Measurements from ENCODE around the gene IFFO2. TPM values are rescaled to one million over a fixed set of nuclear protein-coding genes. Genes with fewer than 3 reads are reported as not detected.

Gene IFFO2
- total RNA-seq, 1 experiment from 2014 or later, result 15.6 TPM

- Histone ChIP-seq H3K4me2 (ENCODE audit: low read length) (no peak overlapping the region), H2AFZ (ENCODE audit: low read depth, low read length, poor library complexity, severe bottlenecking) (no peak overlapping the region), H3K4me1 (ENCODE audit: control insufficient read depth in 1 of 2, insufficient read depth in 2 of 2, low read length in 2 of 2) (peaks cover 16 to 20% of the 10 kb centered on the region in 2 experiments), H3K4me3 (replicated peaks in 1 of 2; ENCODE audit: low read depth in 1 of 2, low read length in 2 of 2) (no peak overlapping the region), H3K9ac (ENCODE audit: low read length) (no peak overlapping the region), H3K36me3 (ENCODE audit: control insufficient read depth in 1 of 2, insufficient read depth in 2 of 2, low read length in 2 of 2) (0 out of 4 replicates have a peak, but pooled peaks cover 0 to 2% of the 10 kb centered on the region in 2 experiments), H3K27me3 (ENCODE audit: insufficient read depth, low read length) (no peaks in the 10 kb centered on the region), H3K79me2 (ENCODE audit: insufficient read depth, low read length) (peaks cover 22% of the 10 kb centered on the region), H4K20me1 (ENCODE audit: insufficient read depth) (no peaks in the 10 kb centered on the region), H3K9me2 (ENCODE audit: insufficient read depth) (no peaks in the 10 kb centered on the region), H3K9me3 (ENCODE audit: control insufficient read depth in 1 of 2, insufficient read depth in 1 of 2, low read depth in 1 of 2, low read length in 2 of 2) (no peaks in the 10 kb centered on the region), H3K27ac (ENCODE audit: low read depth, low read length) (no peak overlapping the region)
- no TSS peak for BruUV-seq (replicated peaks)
- ATAC-seq (no peak), DNase-seq (ENCODE audit: low read depth, low spot score) (no peak)
- CTCF ChIA-PET, result no interaction called here
- RAD21 ChIA-PET (ENCODE audit: low non-redundant PET in 1 of 2, low total read pairs in 2 of 2, uncharacterized antibody in 2 of 2, unreplicated experiment in 2 of 2), result interaction anchor here in 1 of 2 experiments (0.6 kb wide), 1 partner anchor 8 kb away, joined by 3 read pairs; no protein-coding TSS in a partner anchor
- POLR2A ChIA-PET, result no interaction called here
- no peak for TF ChIP-seq SP1 (IDR thresholded peaks at IDR 0.05; ENCODE audit: low read depth)
- TF ChIP-seq SRF (IDR thresholded peaks at IDR 0.05; ENCODE audit: low read depth), result no peak
- no peak for TF ChIP-seq JUND (IDR thresholded peaks at IDR 0.05)
- TF ChIP-seq CBX3 (IDR thresholded peaks at IDR 0.05; ENCODE audit: low read depth), result no peak
- TF ChIP-seq ELF1 (IDR thresholded peaks at IDR 0.05; ENCODE audit: borderline replicate concordance, low read depth), result no peak
- no peak for TF ChIP-seq EZH2phosphoT487 (IDR thresholded peaks at IDR 0.05; ENCODE audit: borderline replicate concordance)
- no peak for TF ChIP-seq ZFX (IDR thresholded peaks at IDR 0.05)
- no peak for TF ChIP-seq REST (IDR thresholded peaks at IDR 0.05; ENCODE audit: low read depth)
- no peak for TF ChIP-seq EGR1 (IDR thresholded peaks at IDR 0.05; ENCODE audit: low read depth)
- TF ChIP-seq POLR2A (IDR thresholded peaks at IDR 0.05; ENCODE audit: borderline replicate concordance, extremely low read depth, insufficient read depth, insufficient read length), result no peak
- TF ChIP-seq SIN3A (IDR thresholded peaks at IDR 0.05; ENCODE audit: low read depth), result no peak
- TF ChIP-seq, protein P1, sequence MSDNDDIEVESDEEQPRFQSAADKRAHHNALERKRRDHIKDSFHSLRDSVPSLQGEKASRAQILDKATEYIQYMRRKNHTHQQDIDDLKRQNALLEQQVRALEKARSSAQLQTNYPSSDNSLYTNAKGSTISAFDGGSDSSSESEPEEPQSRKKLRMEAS (IDR thresholded peaks at IDR 0.05), result no peak
- TF ChIP-seq POLR2AphosphoS5 (IDR thresholded peaks at IDR 0.05; ENCODE audit: low read depth, low read length), result no peak
- TF ChIP-seq YY1 (IDR thresholded peaks at IDR 0.05; ENCODE audit: extremely low read depth, insufficient replicate concordance, low read depth, low read length), result no peak
- no peak for TF ChIP-seq ZNF274 (IDR thresholded peaks at IDR 0.05; ENCODE audit: low read depth, low read length)
- TF ChIP-seq FOSL1 (IDR thresholded peaks at IDR 0.05; ENCODE audit: low read depth), result no peak
- intact Hi-C loops (cut with micrococcal nuclease), result no loop called here
These were observed 38.1 kb downstream of the IFFO2 start for GRCh38 chr1:18918417-18918816.
